Heart left ventricle (tissue), 13 donors: Measurements from ENCODE around the gene RGL1.

Experiments
- POLR2A ChIP-seq, 2 donors: fragments of 450-650 bp; IDR thresholded peaks; one replicate each; pipeline ENCODE4 v1.6.1; 2017; ENCODE audit warnings: antibody characterized with exemption in 2 of 2, mild to moderate bottlenecking in 2 of 2, moderate library complexity in 2 of 2
- TF ChIP-seq, protein P1 (sequence below), 12 donors: fragments of 200-600 bp; sonication (generic) in 4 of 12; IDR thresholded peaks; one replicate each; pipeline versions ENCODE4 v1.5.0 to v1.8.0; 2018 to 2022; ENCODE audit warnings: antibody characterized with exemption in 12 of 12, mild to moderate bottlenecking in 5 of 12
- donor health status: ischemic (EF 13 %, LVEDD 7.1; RV severe dilation, severe dysfunction).
- donor health status: DM: no; HTN: yes; CAD: no.
- donor health status: DM: no; HTN: no; CAD: no.
- donor health status: ischemic (EF 25% LVEDD 6.9; RV normal size, moderate dysfunction).
- donor health status: ischemic (EF 25% LVEDD 5.7; RV mildly dilated, moderate dysfunction).
- donor health status: ischemic (EF 35%, LVEDD 5.7; RV mildly dilated, moderate dysfunction).
- donor health status: nonischemic (EF 11% LVEDD 7.7; RV severe dilation, severe dysfunction).
- donor health status: DM: yes; HTN: yes; CAD: no.
- donor health status: PGD.
- donor health status: ischemic (EF 29% LVEDD 5.4; RV normal size, mild dysfunction).
- donor health status: nonischemic (EF 23%, LVEDD 6.1; RV moderate dilation, normal function).

DNA sequence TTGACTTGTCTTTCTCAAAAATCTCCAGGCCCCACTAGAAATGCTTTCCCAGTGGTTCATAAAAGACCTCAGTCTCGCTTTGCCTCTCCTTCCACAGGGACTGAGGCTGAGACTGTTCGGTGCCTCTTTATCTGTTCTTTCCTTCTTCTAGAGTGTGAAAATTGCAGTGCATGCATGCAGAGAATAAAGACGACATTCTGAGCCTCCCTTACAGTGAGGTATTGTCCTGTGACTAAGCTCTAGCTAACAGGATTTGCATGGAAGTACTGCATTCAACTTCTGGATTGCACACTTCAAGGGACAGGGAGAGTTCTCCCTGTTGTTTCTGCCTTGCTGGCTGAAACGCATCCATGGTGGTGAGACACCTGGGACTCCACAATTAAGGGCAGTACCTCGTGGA, 163.5 kb downstream of the RGL1 start:
- TF ChIP-seq POLR2A (IDR thresholded peaks at IDR 0.05): no peak
- TF ChIP-seq, protein P1, sequence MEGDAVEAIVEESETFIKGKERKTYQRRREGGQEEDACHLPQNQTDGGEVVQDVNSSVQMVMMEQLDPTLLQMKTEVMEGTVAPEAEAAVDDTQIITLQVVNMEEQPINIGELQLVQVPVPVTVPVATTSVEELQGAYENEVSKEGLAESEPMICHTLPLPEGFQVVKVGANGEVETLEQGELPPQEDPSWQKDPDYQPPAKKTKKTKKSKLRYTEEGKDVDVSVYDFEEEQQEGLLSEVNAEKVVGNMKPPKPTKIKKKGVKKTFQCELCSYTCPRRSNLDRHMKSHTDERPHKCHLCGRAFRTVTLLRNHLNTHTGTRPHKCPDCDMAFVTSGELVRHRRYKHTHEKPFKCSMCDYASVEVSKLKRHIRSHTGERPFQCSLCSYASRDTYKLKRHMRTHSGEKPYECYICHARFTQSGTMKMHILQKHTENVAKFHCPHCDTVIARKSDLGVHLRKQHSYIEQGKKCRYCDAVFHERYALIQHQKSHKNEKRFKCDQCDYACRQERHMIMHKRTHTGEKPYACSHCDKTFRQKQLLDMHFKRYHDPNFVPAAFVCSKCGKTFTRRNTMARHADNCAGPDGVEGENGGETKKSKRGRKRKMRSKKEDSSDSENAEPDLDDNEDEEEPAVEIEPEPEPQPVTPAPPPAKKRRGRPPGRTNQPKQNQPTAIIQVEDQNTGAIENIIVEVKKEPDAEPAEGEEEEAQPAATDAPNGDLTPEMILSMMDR (IDR thresholded peaks at IDR 0.05): no peak
